ENCODE measurements around the gene THNSL1. TPM values are rescaled to one million over a fixed set of nuclear protein-coding genes. Genes with fewer than 3 reads are reported as not detected.

Gene THNSL1
- total and polyA plus RNA-seq, 2 of the 13 experiments (the other 11 are each of a cell fraction or from before 2014, with no cell fraction given) = 1.3 to 3.8 TPM

- TF ChIP-seq DZIP1 (CRISPR knock-in tag; IDR thresholded peaks at IDR 0.05) (peak; percentile 90), HINFP (CRISPR knock-in tag; IDR thresholded peaks at IDR 0.05; ENCODE audit: low read depth) (peak; percentile 85), SIN3B (IDR thresholded peaks at IDR 0.05; ENCODE audit: low read length) (no peak), ZNF44 (CRISPR knock-in tag; IDR thresholded peaks at IDR 0.05) (peak; percentile 78), ZBTB14 (CRISPR knock-in tag; IDR thresholded peaks at IDR 0.05) (peak; percentile 82), REPIN1 (CRISPR knock-in tag; IDR thresholded peaks at IDR 0.05; ENCODE audit: borderline replicate concordance, low read depth) (peak; percentile 90; the same call in 1 of the 2 replicates), RFX1 (IDR thresholded peaks at IDR 0.05) (peak; percentile 69; the same call in 1 of the 2 replicates), ZNF18 (CRISPR knock-in tag; IDR thresholded peaks at IDR 0.05; ENCODE audit: insufficient replicate concordance) (peak; percentile 93), PRMT3 (CRISPR knock-in tag; IDR thresholded peaks at IDR 0.05; ENCODE audit: borderline replicate concordance, low read depth) (peak; percentile 38; the same call in 1 of the 2 replicates), FOXK2 (IDR thresholded peaks at IDR 0.05) (no peak), CHD4 (IDR thresholded peaks at IDR 0.05; ENCODE audit: borderline replicate concordance, low read length) (no peak; the same call in 1 of the 2 replicates), ZNF251 (CRISPR knock-in tag; IDR thresholded peaks at IDR 0.05) (peak; percentile 38; the same call in 1 of the 2 replicates), ZNF441 (CRISPR knock-in tag; IDR thresholded peaks at IDR 0.05; ENCODE audit: borderline replicate concordance) (peak; percentile 41; the same call in 1 of the 2 replicates), TGIF2 (CRISPR knock-in tag; IDR thresholded peaks at IDR 0.05) (peak; percentile 12; the same call in 1 of the 2 replicates), PPARG (CRISPR knock-in tag; conservative IDR thresholded peaks at IDR 0.05) (no peak; the same call in 1 of the 2 replicates), RXRB (CRISPR knock-in tag; IDR thresholded peaks at IDR 0.05; ENCODE audit: borderline replicate concordance) (peak; percentile 23; the same call in 1 of the 2 replicates), ZNF687 (CRISPR knock-in tag; IDR thresholded peaks at IDR 0.05) (peak; percentile 99)
Measured at GRCh38 chr10:25016376-25017153, at the start of gene THNSL1 (continued).
